GM12874 (cell line): ENCODE data around the gene SEC31B.

Source experiments
- CTCF ChIP-seq: IDR thresholded peaks from 2 replicates; pipeline ENCODE4 v1.5.1; 2011; ENCODE audit warnings: low read depth, mild to moderate bottlenecking, control low read depth, low read length, moderate library complexity; ENCODE audit not compliant: insufficient read depth

The SEC31B gene

GRCh38 chr10:100482181-100482833, 37.4 kb downstream of the SEC31B start:
- peak; percentile 89 for TF ChIP-seq CTCF

GRCh38 chr10:100481462-100482081, 38.1 kb downstream of the SEC31B start:
- no peak for TF ChIP-seq CTCF

GRCh38 chr10:100480002-100480401, 39.7 kb downstream of the SEC31B start:
- TF ChIP-seq CTCF = no peak

GRCh38 chr10:100479037-100479436, 40.6 kb downstream of the SEC31B start:
- no peak for TF ChIP-seq CTCF

GRCh38 chr10:100477970-100478369, 41.7 kb downstream of the SEC31B start:
- TF ChIP-seq CTCF = no peak

- no peak for TF ChIP-seq CTCF
Measured at GRCh38 chr10:100470367-100470766, 49.3 kb downstream of the SEC31B start.

- no peak for TF ChIP-seq CTCF
Measured at GRCh38 chr10:100469756-100470155, 49.9 kb downstream of the SEC31B start.

GRCh38 chr10:100468978-100469377, 50.7 kb downstream of the SEC31B start:
- TF ChIP-seq CTCF = no peak
